SK-N-SH (cell line): ENCODE data around the gene ZMYND15. TPM values are rescaled to one million over a fixed set of nuclear protein-coding genes. Genes with fewer than 3 reads are reported as not detected.

Experiments used
- CTCF ChIA-PET: fragments of 300-600, 350-600 bp; formaldehyde crosslinking; extraction: SDS; loops from one replicate; lab custom pipeline; 2021; lab: Yijun Ruan, JAX
- POLR2A ChIA-PET: fragments of 350-600 bp; sonication (Branson Sonifier 250); formaldehyde crosslinking; extraction: SDS; loops from one replicate; lab custom pipeline; 2020; ENCODE audit warnings: antibody characterized with exemption, inconsistent platforms; lab: Yijun Ruan, JAX
- DNase-seq: peaks from one replicate; pipeline ENCODE4 v3.0.0; 2012
- H2AFZ ChIP-seq: fragments of 200-600 bp; sonication (generic); 2 replicates; pipeline ENCODE4 v1.8.1; 2016; ENCODE audit warnings: antibody characterized with exemption, mild to moderate bottlenecking, low read depth
- H3F3A ChIP-seq: fragments of 200-600 bp; sonication (generic); replicated peaks from 2 replicates; pipeline ENCODE3; 2016; ENCODE audit warnings: antibody characterized with exemption, mild to moderate bottlenecking; ENCODE audit not compliant: insufficient read depth
- H3K27ac ChIP-seq, 2 experiments: fragments of 200-500 bp in 1 of 2; fragments of 200-600 bp in 1 of 2; sonication (Bioruptor generic) in 1 of 2; sonication (generic), shearing (Covaris generic) in 1 of 2; 2 replicates each; pipeline versions ENCODE4 v1.5.1 to v1.6.1; 2014 to 2016; ENCODE audit warnings: low read depth in 2 of 2, inconsistent platforms in 1 of 2, low read length in 1 of 2, mild to moderate bottlenecking in 1 of 2, mixed read lengths in 1 of 2
- H3K27me3 ChIP-seq: fragments of 200-600 bp; sonication (generic), shearing (Covaris generic); 2 replicates; pipeline ENCODE4 v1.6.1; 2016; ENCODE audit warnings: mixed run types; ENCODE audit not compliant: insufficient read depth
- H3K36me3 ChIP-seq, 2 experiments: fragments of 200-500 bp in 1 of 2; fragments of 200-600 bp in 1 of 2; sonication (Bioruptor generic) in 1 of 2; sonication (generic) in 1 of 2; replicated peaks in 1 of 2; 2 replicates each; pipeline versions ENCODE3 to v1.5.1; 2014 to 2016; ENCODE audit warnings: low read length in 1 of 2, mild to moderate bottlenecking in 1 of 2; ENCODE audit not compliant: insufficient read depth in 2 of 2, control insufficient read depth in 1 of 2
- H3K4me1 ChIP-seq, 2 experiments: fragments of 200-500 bp in 1 of 2; fragments of 200-600 bp in 1 of 2; sonication (Bioruptor generic) in 1 of 2; sonication (generic), shearing (Covaris generic) in 1 of 2; 2 replicates each; pipeline versions ENCODE4 v1.5.1 to v1.6.1; 2014 to 2016; ENCODE audit warnings: low read depth in 1 of 2, low read length in 1 of 2, mixed run types in 1 of 2; ENCODE audit not compliant: insufficient read depth in 2 of 2, control insufficient read depth in 1 of 2
- H3K4me2 ChIP-seq: fragments of 200-600 bp; sonication (generic), shearing (Covaris generic); 2 replicates; pipeline ENCODE4 v1.6.1; 2017; ENCODE audit warnings: mixed run types
- H3K4me3 ChIP-seq, 2 experiments: fragments of 200-500 bp in 1 of 2; fragments of 200-600 bp in 1 of 2; sonication (Bioruptor generic) in 1 of 2; sonication (generic), shearing (Covaris generic) in 1 of 2; 2 replicates each; pipeline versions ENCODE4 v1.5.1 to v1.8.1; 2014 to 2016; ENCODE audit warnings: low read depth in 2 of 2, inconsistent platforms in 1 of 2, low read length in 1 of 2, mild to moderate bottlenecking in 1 of 2, mixed read lengths in 1 of 2, moderate library complexity in 1 of 2
- H3K79me2 ChIP-seq: fragments of 200-600 bp; sonication (generic); 2 replicates; pipeline ENCODE4 v1.8.1; 2017; ENCODE audit warnings: mild to moderate bottlenecking; ENCODE audit not compliant: insufficient read depth
- H3K9ac ChIP-seq: fragments of 200-600 bp; sonication (generic); 2 replicates; pipeline ENCODE4 v1.6.1; 2017; ENCODE audit warnings: mixed run types
- H3K9me2 ChIP-seq: fragments of 200-600 bp; sonication (generic); 2 replicates; pipeline ENCODE4 v1.6.1; 2017; ENCODE audit warnings: mixed run types
- H3K9me3 ChIP-seq: fragments of 200-600 bp; sonication (generic); 2 replicates; pipeline ENCODE4 v1.6.1; 2017; ENCODE audit warnings: mixed run types, mild to moderate bottlenecking, moderate library complexity
- H4K20me1 ChIP-seq: fragments of 200-600 bp; sonication (generic); 2 replicates; pipeline ENCODE4 v1.6.1; 2017; ENCODE audit warnings: mild to moderate bottlenecking, mixed run types; ENCODE audit not compliant: insufficient read depth
- EP300 ChIP-seq, 2 experiments: IDR thresholded peaks; 2 replicates each; pipeline versions ENCODE4 v1.4.0 to v1.6.1; 2012; ENCODE audit warnings: borderline replicate concordance in 1 of 2, low read depth in 1 of 2, low read length in 1 of 2
- EZH2phosphoT487 ChIP-seq: fragments of 200-600 bp; sonication (generic); IDR thresholded peaks from 2 replicates; pipeline ENCODE4 v1.6.1; 2017; ENCODE audit warnings: low read depth, mixed run types, mild to moderate bottlenecking, antibody characterized with exemption, moderate library complexity, borderline replicate concordance
- FOSL2 ChIP-seq: IDR thresholded peaks from 2 replicates; pipeline ENCODE4 v1.4.0; 2012; ENCODE audit warnings: low read depth, mild to moderate bottlenecking, moderate library complexity, borderline replicate concordance
- FOXJ3 ChIP-seq: sonication (generic); formaldehyde crosslinking; IDR thresholded peaks from 2 replicates; pipeline ENCODE4 v1.5.1; 2020; ENCODE audit warnings: mild to moderate bottlenecking, missing genetic modification reagents
- GABPA ChIP-seq: IDR thresholded peaks from 2 replicates; pipeline ENCODE4 v1.4.0; 2012; ENCODE audit warnings: low read depth, mild to moderate bottlenecking
- GATA2 ChIP-seq: sonication (generic); formaldehyde crosslinking; IDR thresholded peaks from 2 replicates; pipeline ENCODE4 v1.5.0; 2020; ENCODE audit warnings: mild to moderate bottlenecking, missing genetic modification reagents
- JUND ChIP-seq: IDR thresholded peaks from 2 replicates; pipeline ENCODE4 v1.4.0; 2012
- MEF2A ChIP-seq: IDR thresholded peaks from 2 replicates; pipeline ENCODE4 v1.4.0; 2012; ENCODE audit warnings: low read depth, borderline replicate concordance
- MXI1 ChIP-seq: IDR thresholded peaks from 2 replicates; pipeline ENCODE4 v1.6.1; 2012; ENCODE audit warnings: mild to moderate bottlenecking, low read depth, low read length, improper control_type of control experiment
- POLR2AphosphoS5 ChIP-seq: IDR thresholded peaks from 2 replicates; pipeline ENCODE4 v1.6.1; 2012; ENCODE audit warnings: low read depth, low read length
- RAD21 ChIP-seq: IDR thresholded peaks from 2 replicates; pipeline ENCODE4 v1.6.1; 2012; ENCODE audit warnings: mild to moderate bottlenecking, low read length
- RCOR1 ChIP-seq: fragments of 150-350 bp; IDR thresholded peaks from 2 replicates; pipeline ENCODE4 v1.6.1; 2017; ENCODE audit warnings: antibody characterized with exemption, low read length
- RFX5 ChIP-seq: IDR thresholded peaks from 2 replicates; pipeline ENCODE4 v1.6.1; 2012; ENCODE audit warnings: mild to moderate bottlenecking, improper control_type of control experiment, low read length
- SMC3 ChIP-seq: IDR thresholded peaks from 2 replicates; pipeline ENCODE4 v1.6.1; 2012; ENCODE audit warnings: low read depth, low read length, improper control_type of control experiment
- TAF1 ChIP-seq: IDR thresholded peaks from 2 replicates; pipeline ENCODE4 v1.6.1; 2012; ENCODE audit warnings: low read depth, mild to moderate bottlenecking, low read length, moderate library complexity, borderline replicate concordance
- WGBS: methylation state at CpG from one replicate; pipeline ENCODE4 v1.1.6; 2017; ENCODE audit warnings: low lambda C conversion rate; 5-methylcytosine and 5-hydroxymethylcytosine counted together
- polyA plus RNA-seq, 3 experiments: library from polyadenylated mRNA; depleted of rRNA; stranded (reverse); fragments of >200 nt; gene quantifications; 2 replicates each; pipeline ENCODE4 v1.2.3, GENCODE V29; 2012
- TF ChIP-seq, protein P1 (sequence below): fragments of 150-350 bp; IDR thresholded peaks from 2 replicates; pipeline ENCODE4 v1.6.1; 2017; ENCODE audit warnings: antibody characterized with exemption, low read length, low read depth, borderline replicate concordance
- TF ChIP-seq, protein P2 (sequence below): IDR thresholded peaks from 2 replicates; pipeline ENCODE4 v1.4.0; 2012; ENCODE audit warnings: low read depth
- TF ChIP-seq, protein P3 (sequence below): IDR thresholded peaks from 2 replicates; pipeline ENCODE4; 2012
- TF ChIP-seq, protein P4 (sequence below): IDR thresholded peaks from 2 replicates; pipeline ENCODE4 v1.6.1; 2012; ENCODE audit warnings: mild to moderate bottlenecking, low read depth, low read length, moderate library complexity
- TF ChIP-seq, protein P5 (sequence below): IDR thresholded peaks from 2 replicates; pipeline ENCODE4 v1.4.0; 2012; ENCODE audit warnings: low read depth, borderline replicate concordance

ZMYND15 gene
- polyA plus RNA-seq, 1 of the 3 experiments (the other 2 are of a cell fraction) = 0.08 TPM

DNA sequence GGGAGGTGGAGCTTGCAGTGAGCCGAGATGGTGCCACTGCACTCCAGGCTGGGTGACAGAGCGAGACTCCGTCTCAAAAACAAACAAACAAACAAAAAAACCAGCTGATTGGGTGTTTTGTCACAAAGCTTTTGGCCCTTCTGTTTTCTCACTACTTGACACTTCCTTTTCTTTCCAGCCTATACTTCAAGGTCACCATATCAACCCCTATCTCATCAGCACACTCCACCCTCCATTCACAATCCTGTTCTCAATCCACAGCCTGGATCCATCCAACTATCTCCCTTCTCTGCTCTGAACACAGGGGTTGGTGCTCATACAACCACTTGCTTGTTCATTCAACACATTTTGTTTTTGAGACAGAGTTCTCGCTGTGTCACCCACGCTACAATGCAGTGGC is 15.0 kb upstream of the ZMYND15 start:
- Histone ChIP-seq H2AFZ (no peak overlapping the region), H3K79me2 (no peaks in the 10 kb centered on the region), H4K20me1 (no peaks in the 10 kb centered on the region), H3K9me2 (no peaks in the 10 kb centered on the region), H3F3A (peaks cover 5% of the 10 kb centered on the region), H3K27me3 (no peaks in the 10 kb centered on the region), H3K9ac (no peak overlapping the region), H3K4me3 (no peak overlapping the region), H3K4me1 (no peaks in the 10 kb centered on the region), H3K9me3 (no peaks in the 10 kb centered on the region), H3K36me3 (peaks cover 0 to 2% of the 10 kb centered on the region in 2 experiments), H3K4me2 (no peak overlapping the region)
- 90% methylated on average over 5 of the region's 5 CpGs for WGBS
- CTCF ChIA-PET = interaction anchor here (0.8 to 1.7 kb wide), 3 partner anchors 13 to 65 kb away, joined by 3 to 5 read pairs (median 4); partner anchors contain the start of gene ARRB2
- no peak for DNase-seq
- TF ChIP-seq JUND = no peak
- no peak for TF ChIP-seq MXI1
- TF ChIP-seq EZH2phosphoT487 = no peak
- no peak for TF ChIP-seq RFX5
- no peak for TF ChIP-seq MEF2A
- TF ChIP-seq, protein P1, sequence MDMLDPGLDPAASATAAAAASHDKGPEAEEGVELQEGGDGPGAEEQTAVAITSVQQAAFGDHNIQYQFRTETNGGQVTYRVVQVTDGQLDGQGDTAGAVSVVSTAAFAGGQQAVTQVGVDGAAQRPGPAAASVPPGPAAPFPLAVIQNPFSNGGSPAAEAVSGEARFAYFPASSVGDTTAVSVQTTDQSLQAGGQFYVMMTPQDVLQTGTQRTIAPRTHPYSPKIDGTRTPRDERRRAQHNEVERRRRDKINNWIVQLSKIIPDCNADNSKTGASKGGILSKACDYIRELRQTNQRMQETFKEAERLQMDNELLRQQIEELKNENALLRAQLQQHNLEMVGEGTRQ = no peak
- TF ChIP-seq, protein P2, sequence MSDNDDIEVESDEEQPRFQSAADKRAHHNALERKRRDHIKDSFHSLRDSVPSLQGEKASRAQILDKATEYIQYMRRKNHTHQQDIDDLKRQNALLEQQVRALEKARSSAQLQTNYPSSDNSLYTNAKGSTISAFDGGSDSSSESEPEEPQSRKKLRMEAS = no peak
- TF ChIP-seq TAF1 = no peak
- TF ChIP-seq GABPA = no peak
- no peak for TF ChIP-seq EP300 (IDR thresholded peaks at IDR 0.05; ENCODE audit: borderline replicate concordance in 1 of 2, low read depth in 1 of 2, low read length in 1 of 2)
- no peak for TF ChIP-seq POLR2AphosphoS5
- TF ChIP-seq FOSL2 = no peak
- no peak for TF ChIP-seq SMC3
- TF ChIP-seq, protein P3, sequence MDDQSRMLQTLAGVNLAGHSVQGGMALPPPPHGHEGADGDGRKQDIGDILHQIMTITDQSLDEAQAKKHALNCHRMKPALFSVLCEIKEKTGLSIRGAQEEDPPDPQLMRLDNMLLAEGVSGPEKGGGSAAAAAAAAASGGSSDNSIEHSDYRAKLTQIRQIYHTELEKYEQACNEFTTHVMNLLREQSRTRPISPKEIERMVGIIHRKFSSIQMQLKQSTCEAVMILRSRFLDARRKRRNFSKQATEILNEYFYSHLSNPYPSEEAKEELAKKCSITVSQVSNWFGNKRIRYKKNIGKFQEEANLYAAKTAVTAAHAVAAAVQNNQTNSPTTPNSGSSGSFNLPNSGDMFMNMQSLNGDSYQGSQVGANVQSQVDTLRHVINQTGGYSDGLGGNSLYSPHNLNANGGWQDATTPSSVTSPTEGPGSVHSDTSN = no peak
- TF ChIP-seq, protein P4, sequence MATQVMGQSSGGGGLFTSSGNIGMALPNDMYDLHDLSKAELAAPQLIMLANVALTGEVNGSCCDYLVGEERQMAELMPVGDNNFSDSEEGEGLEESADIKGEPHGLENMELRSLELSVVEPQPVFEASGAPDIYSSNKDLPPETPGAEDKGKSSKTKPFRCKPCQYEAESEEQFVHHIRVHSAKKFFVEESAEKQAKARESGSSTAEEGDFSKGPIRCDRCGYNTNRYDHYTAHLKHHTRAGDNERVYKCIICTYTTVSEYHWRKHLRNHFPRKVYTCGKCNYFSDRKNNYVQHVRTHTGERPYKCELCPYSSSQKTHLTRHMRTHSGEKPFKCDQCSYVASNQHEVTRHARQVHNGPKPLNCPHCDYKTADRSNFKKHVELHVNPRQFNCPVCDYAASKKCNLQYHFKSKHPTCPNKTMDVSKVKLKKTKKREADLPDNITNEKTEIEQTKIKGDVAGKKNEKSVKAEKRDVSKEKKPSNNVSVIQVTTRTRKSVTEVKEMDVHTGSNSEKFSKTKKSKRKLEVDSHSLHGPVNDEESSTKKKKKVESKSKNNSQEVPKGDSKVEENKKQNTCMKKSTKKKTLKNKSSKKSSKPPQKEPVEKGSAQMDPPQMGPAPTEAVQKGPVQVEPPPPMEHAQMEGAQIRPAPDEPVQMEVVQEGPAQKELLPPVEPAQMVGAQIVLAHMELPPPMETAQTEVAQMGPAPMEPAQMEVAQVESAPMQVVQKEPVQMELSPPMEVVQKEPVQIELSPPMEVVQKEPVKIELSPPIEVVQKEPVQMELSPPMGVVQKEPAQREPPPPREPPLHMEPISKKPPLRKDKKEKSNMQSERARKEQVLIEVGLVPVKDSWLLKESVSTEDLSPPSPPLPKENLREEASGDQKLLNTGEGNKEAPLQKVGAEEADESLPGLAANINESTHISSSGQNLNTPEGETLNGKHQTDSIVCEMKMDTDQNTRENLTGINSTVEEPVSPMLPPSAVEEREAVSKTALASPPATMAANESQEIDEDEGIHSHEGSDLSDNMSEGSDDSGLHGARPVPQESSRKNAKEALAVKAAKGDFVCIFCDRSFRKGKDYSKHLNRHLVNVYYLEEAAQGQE = no peak
- TF ChIP-seq, protein P5, sequence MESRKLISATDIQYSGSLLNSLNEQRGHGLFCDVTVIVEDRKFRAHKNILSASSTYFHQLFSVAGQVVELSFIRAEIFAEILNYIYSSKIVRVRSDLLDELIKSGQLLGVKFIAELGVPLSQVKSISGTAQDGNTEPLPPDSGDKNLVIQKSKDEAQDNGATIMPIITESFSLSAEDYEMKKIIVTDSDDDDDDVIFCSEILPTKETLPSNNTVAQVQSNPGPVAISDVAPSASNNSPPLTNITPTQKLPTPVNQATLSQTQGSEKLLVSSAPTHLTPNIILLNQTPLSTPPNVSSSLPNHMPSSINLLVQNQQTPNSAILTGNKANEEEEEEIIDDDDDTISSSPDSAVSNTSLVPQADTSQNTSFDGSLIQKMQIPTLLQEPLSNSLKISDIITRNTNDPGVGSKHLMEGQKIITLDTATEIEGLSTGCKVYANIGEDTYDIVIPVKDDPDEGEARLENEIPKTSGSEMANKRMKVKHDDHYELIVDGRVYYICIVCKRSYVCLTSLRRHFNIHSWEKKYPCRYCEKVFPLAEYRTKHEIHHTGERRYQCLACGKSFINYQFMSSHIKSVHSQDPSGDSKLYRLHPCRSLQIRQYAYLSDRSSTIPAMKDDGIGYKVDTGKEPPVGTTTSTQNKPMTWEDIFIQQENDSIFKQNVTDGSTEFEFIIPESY = no peak
- no peak for TF ChIP-seq RCOR1
- TF ChIP-seq GATA2 = no peak
- no peak for TF ChIP-seq RAD21
- no peak for TF ChIP-seq FOXJ3
- TF ChIP-seq, all 33 proteins: peak for 0
- no peak overlapping the region for H3K27ac ChIP-seq
- POLR2A ChIA-PET = no interaction called here
